Activated CD8-positive, alpha-beta memory T cell treated with anti-CD3 and anti-CD28 coated beads for 1 hour (primary cell): ENCODE data around the gene MKNK2.

Experiments
- DNase-seq, 2 donors: peaks; one replicate each; pipeline ENCODE4 v3.0.0-alpha.2; 2020; ENCODE audit warnings: low read depth in 1 of 2; ENCODE audit errors: extremely low read depth in 1 of 2

Gene MKNK2

DNA sequence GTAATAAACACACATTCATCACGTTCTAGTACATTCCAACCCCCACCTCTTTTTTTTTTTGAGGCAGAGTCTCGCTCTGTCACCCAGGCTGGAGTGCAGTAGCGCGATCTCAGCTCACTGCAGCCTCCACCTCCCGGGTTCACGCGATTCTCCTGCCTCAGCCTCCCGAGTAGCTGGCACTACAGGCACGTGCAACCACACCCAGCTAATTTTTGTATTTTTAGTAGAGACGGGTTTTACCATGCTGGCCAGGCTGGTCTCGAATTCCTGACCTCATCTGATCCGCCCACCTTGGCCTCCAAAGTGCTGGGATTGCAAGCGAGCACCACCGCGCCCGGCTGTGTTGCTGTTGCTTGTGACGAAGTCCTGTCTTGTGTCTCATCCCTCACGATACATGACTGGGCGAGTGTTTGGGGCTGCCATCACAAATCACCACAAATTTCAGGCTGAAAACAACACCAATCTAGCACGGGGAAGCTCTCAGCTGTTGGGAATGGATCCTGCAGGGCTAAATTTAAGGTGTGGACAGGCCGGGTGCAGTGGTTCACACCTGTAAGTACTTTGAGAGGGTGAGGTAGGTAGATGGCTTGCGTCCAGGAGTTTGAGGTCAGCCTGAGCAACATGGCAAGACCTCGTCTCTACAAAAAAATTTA is 29.4 kb upstream of the MKNK2 start:
- DNase-seq: no peak

- no peak for DNase-seq
These were observed 28.8 kb upstream of the MKNK2 start for GRCh38 chr19:2079865-2080301.

GRCh38 chr19:2079076-2079864 is 28.2 kb upstream of the MKNK2 start:
- no peak for DNase-seq

DNA sequence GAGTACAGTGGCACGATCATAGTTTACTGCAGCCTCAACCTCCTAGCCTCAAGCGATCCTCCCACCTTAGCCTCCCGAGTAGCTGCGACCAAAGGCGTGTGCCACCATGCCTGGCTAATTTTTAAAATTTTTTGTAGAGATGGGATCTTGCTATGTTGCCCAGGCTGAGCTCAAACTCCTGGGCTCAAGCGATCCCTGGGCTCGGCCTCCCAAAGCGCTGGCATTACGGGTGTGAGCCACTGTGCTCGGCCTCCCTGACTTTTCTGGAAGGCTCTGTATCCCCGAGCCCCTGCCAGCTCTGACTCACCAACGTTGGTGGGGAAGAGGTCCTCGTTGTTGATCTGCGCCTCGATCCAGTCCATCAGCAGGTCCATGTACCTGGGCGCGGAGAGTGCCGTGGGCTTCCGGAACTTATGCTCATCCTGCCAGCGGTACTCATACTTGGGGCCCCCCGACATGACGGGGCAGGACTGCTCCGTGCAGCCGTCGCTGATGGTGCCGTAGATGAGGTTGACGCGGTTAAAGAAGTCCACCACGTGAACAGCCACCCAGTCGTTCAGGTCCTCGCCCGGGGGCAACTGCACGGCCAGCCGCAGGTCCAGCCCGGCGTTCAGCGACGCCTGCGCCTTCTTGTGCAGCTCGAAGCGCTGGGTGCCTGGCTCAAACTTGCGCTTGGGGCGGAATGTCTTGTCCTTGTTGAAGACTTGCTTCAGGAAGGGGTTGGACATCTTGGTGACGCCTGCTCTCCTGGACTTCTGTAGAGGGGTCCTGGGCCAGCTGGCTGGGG is 27.0 kb upstream of the MKNK2 start:
- DNase-seq: no peak

GRCh38 chr19:2077398-2077797 is 26.4 kb upstream of the MKNK2 start:
- no peak for DNase-seq

- DNase-seq: no peak
These were observed 25.5 kb upstream of the MKNK2 start for GRCh38 chr19:2076526-2076944.

DNA sequence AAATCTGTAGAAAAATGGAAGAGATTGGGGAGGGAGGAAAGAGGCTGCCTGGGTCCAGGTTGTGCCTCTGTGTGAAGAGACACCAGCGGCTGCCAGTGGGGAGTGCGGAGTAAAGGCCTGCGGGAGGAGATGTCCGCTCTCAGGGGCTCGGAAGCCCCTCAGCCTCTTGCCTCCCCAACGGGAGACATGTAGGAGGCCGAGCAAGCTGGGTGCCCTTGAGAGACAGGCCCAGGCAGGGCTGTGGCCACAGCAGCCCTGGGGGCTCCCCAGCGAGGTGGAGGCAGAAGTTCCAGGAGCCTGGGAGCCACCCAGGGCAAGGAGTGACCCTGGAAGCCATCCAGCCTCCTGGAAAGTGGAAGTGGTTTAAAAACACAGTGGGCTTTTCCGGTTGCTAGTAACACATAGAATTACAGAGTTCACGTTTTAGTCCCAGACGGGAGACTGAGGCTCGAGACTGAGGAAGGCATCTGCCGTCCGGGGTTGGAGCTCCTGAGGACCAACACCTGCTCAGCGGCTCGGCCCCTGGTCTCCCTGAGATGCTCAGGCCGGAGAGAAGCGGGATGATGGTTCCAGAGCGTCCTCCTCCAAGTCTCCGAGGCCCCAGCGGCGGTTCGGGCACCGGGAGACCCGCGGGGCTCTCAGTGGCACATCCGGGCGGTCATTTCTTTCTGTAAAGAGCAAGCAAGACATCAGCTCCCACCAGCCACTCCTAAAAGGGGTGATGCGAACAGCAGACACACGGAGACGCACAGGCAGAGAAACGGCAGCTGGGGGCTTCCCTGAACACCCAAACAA is 21.9 kb upstream of the MKNK2 start:
- no peak for DNase-seq

GRCh38 chr19:2070986-2071673 is 20.1 kb upstream of the MKNK2 start:
- no peak for DNase-seq

DNA sequence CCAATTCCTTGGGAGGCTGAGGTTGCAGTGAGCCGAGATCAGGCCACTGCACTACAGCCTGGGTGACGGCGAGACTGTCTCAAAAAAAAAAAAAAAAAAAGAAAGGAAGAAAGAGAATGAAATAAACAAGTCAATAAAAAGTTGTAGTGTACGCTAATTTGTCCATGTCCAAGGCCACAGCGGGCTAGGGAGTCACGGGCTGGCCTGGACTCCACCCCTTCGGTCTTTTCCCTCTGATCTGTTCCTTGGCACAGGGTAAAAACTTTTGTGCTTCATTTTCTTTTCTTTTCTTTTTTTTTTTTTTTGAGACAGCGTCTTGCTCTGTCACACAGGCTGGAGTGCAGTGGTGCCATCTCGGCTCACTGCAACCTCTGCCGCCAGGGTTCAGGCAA is 19.4 kb upstream of the MKNK2 start:
- DNase-seq: no peak

- no peak for DNase-seq
These were observed 13.9 kb upstream of the MKNK2 start for GRCh38 chr19:2064788-2065524.

DNA sequence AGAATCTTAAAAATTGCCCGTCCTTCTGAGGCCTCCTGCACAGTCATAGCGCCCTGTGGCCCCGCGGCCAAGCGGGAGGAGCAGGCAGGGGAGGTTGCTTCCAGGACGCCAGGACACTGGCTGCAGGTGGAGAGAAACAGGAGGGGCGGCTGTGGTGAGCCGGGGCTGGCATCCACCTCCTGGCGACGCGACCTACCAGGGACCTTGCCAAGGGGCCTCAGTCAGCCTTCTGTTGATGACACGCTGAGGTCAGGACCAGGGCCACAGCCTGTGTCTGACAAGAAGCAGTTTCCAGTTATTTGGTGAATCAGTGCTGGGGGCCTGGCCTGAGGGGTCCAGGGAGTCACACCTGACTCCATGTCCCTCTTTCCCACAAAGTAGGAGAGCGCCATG is 13.3 kb upstream of the MKNK2 start:
- DNase-seq: no peak

DNA sequence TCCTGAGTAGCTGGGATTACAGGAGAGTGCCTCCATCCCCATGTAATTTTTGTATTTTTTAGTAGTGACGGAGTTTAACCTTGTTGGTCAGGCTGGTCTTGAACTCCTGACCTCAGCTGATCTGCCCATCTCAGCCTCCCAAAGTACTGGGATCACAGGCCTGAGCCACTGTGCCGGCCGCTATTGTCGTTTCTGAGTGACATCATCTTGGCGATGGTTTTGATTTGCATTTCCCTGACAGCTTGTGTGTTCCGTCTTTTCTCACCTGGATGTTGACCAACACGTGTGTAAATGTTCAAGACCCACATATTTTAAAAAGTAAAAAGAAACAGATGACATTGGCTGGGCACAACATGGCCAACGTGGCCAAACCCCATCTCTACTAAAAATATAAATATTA is 12.8 kb upstream of the MKNK2 start:
- no peak for DNase-seq

GRCh38 chr19:2062770-2063169 is 11.7 kb upstream of the MKNK2 start:
- DNase-seq: no peak

- no peak for DNase-seq
These were observed 11.3 kb upstream of the MKNK2 start for GRCh38 chr19:2062389-2062729.

GRCh38 chr19:2061495-2062388 is 10.7 kb upstream of the MKNK2 start:
- peak; percentile 98 to 100 for DNase-seq

GRCh38 chr19:2060884-2061494 is 9.9 kb upstream of the MKNK2 start:
- no peak for DNase-seq

GRCh38 chr19:2059422-2060201 is 8.6 kb upstream of the MKNK2 start:
- no peak for DNase-seq
